Naive thymus-derived CD8-positive, alpha-beta T cell (primary cell): ENCODE measurements around the gene PSMD8. TPM values are rescaled to one million over a fixed set of nuclear protein-coding genes. Genes with fewer than 3 reads are reported as not detected.
A peak's percentile ranks its signal among the peaks of the same experiment; 100 is the strongest.
"Not testable (repeated sequence)": the region's sequence is repeated elsewhere in the genome, so short reads cannot be mapped to it uniquely, and the experiment has no call there.

Experiments
- ATAC-seq, 2 donors: fragments of 150-1000 bp; cut with Tn5 transposase in 1 of 2; sonication (Bioruptor Pico), chemical (Tn5 transposase) in 1 of 2; 1 replicate in 1 of 2; 2 replicates in 1 of 2; pipeline ENCODE4 v1.10.0; 2021; ENCODE audit warnings: mild to moderate bottlenecking in 2 of 2, moderate library complexity in 2 of 2
- POLR2A ChIA-PET: fragments of 350-600 bp; sonication (Branson Sonifier 250); formaldehyde crosslinking; loops from one replicate; lab custom pipeline; 2021; ENCODE audit warnings: antibody characterized with exemption; lab: Charles Lee
- DNase-seq, 10 donors: peaks; one replicate each; pipeline versions ENCODE4 v3.0.0 to v3.0.0-alpha.2; 2020 to 2022
- H3K27ac Mint-ChIP-seq, 10 donors: one replicate each; pipeline ENCODE4 v1.8.0; 2020 to 2022; ENCODE audit warnings: mild to moderate bottlenecking in 10 of 10, mixed read lengths in 10 of 10, moderate library complexity in 4 of 10, inconsistent platforms in 1 of 10
- H3K27me3 Mint-ChIP-seq, 5 donors: one replicate each; pipeline ENCODE4 v1.8.0; 2021 to 2022; ENCODE audit warnings: mixed read lengths in 5 of 5
- H3K36me3 Mint-ChIP-seq, 3 donors: one replicate each; pipeline ENCODE4 v1.8.0; 2020 to 2022; ENCODE audit warnings: mixed read lengths in 3 of 3, mild to moderate bottlenecking in 2 of 3, inconsistent platforms in 1 of 3
- H3K4me1 Mint-ChIP-seq, 4 donors: one replicate each; pipeline ENCODE4 v1.8.0; 2021 to 2022; ENCODE audit warnings: mixed read lengths in 4 of 4
- H3K4me3 Mint-ChIP-seq, 10 donors: one replicate each; pipeline ENCODE4 v1.8.0; 2020 to 2022; ENCODE audit warnings: mild to moderate bottlenecking in 10 of 10, mixed read lengths in 10 of 10, moderate library complexity in 6 of 10, inconsistent platforms in 1 of 10
- H3K9me3 Mint-ChIP-seq, 9 donors: one replicate each; pipeline ENCODE4 v1.8.0; 2020 to 2022; ENCODE audit warnings: mixed read lengths in 9 of 9, mild to moderate bottlenecking in 3 of 9, inconsistent platforms in 1 of 9, moderate library complexity in 1 of 9
- polyA plus RNA-seq, 3 donors: library from polyadenylated mRNA; unstranded; fragments of 300-500 nt; fragmentation: Illumina TruSeq; gene quantifications; one replicate each; pipeline ENCODE4 v1.2.3, GENCODE V29; 2021
- total RNA-seq, 8 experiments: library from RNA in 2 of 8; stranded (reverse) in 2 of 8; gene quantifications; one replicate each; pipeline ENCODE4 v1.2.3 and lab custom pipeline; 2021 to 2026

Gene PSMD8
- total and polyA plus RNA-seq, 5 experiments from 2014 or later, result 73.8 to 139 (median 137) TPM

DNA sequence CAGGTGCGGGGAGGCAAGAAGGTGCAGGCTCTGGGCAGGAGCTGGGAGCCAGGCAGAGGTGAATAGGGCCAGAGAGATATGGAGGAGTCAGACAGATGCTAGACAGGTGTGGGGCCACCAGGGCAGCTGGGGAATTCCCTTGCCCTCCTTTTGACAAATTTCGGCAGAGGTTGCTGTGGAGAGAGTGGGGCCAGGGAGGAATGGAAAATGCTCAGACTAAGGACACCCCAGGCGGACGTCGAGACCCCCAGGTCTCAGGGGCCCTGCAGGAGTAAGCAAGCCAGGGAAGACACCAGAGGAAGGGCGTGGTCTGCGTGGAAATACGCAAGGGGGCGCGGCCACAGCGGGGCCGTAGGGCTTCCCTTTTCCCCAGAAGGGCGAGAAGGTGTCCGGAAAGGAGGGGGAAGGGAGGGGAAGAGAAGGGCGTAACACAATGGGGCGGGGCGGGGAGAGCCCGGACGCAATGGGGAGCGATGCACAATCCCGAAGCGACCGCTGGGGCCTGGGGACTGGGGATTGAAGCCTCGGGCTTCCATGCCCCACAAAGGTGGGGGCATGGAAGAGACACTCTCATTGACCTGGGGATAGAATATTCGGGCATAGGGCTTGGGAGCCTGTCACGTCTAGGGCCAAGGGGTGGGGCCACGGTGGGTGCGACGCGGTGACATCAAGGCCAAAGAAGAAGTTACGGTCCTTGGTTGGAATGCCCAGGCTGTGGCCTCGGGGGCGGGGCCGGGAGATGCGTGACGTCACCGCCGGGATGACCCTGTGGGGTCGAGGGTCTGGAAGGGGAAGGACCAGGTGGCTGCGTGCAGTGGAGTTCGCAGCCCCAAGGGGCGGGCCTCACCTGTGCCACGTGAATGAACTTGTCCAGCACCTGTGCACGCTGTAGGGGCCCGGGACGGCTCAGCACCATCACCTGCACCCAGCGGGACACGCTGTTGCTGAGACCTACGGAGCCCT, 43.5 kb downstream of the PSMD8 start:
- DNase-seq, result peak in 8 of 10 donors; percentile 14 to 35 (median 27)
- peaks cover 12 to 24% (median 16%) of the 10 kb centered on the region in 4 donors for H3K4me1 Mint-ChIP-seq
- POLR2A ChIA-PET, result interaction anchor here (1.4 to 1.5 kb wide), 2 partner anchors 8 to 15 kb away, joined by 3 to 4 read pairs; partner anchors contain the start of genes FAM98C and RASGRP4
- no peaks in the 10 kb centered on the region for H3K36me3 Mint-ChIP-seq
- peak; percentile 75 to 79 for ATAC-seq
- no peaks in the 10 kb centered on the region for H3K9me3 Mint-ChIP-seq
- peak overlapping the region; percentile 77 to 88 (median 84) for H3K4me3 Mint-ChIP-seq
- peak overlapping the region; percentile 25 to 91 (median 76) for H3K27ac Mint-ChIP-seq
- H3K27me3 Mint-ChIP-seq, result peaks cover 0 to 3% (median 0%) of the 10 kb centered on the region in 5 donors

DNA sequence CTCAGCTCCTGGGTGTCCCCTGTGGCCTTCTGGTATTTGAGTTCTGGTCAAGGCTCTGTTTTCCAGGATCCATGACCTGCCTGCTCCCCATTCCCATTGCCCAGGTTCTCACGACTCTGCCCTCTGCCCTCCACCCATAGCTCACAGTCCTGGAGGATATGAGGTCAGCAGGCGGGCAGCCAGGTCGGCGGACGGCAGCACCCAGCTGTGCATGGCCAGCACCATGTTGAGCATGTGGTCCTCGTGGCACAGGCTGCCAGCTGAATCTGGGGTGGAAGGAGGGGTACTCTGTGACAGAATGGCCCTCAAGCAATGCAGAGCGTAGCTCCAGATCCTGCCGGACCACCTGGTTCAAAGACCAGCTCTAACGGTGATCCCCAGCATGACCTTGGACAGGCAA, 46.6 kb downstream of the PSMD8 start:
- no peaks in the 10 kb centered on the region for H3K9me3 Mint-ChIP-seq
- peaks cover 0 to 6% (median 2%) of the 10 kb centered on the region in 5 donors for H3K27me3 Mint-ChIP-seq
- H3K36me3 Mint-ChIP-seq, result no peaks in the 10 kb centered on the region
- no peak for ATAC-seq
- H3K27ac Mint-ChIP-seq, result no peak overlapping the region
- DNase-seq, result no peak
- no peak overlapping the region for H3K4me3 Mint-ChIP-seq
- H3K4me1 Mint-ChIP-seq, result peaks cover 12 to 28% (median 22%) of the 10 kb centered on the region in 4 donors
- POLR2A ChIA-PET, result no interaction called here

DNA sequence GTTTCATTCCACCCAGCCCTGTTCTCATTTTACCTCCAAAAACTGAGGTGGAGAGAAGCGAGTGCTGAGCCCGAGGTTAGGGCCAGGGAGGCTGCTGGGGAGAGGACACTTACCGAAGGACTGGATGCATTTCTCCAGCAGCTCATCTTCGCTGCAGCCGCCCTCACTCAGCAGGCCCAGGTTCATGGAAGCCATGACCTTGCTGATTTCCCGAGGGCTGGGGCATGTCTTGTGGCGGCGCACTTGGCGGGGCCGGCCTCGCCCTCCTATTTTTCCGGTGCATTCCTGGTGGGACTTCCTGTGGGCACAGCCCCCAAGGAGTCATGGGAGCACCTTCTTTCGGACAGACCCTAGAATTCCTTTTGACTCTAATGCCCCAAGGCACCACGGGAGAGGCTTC, 47.5 kb downstream of the PSMD8 start:
- Mint-ChIP-seq H3K4me1 (peaks cover 14 to 31% (median 27%) of the 10 kb centered on the region in 4 donors), H3K27me3 (peaks cover 0 to 8% (median 3%) of the 10 kb centered on the region in 5 donors), H3K36me3 (no peaks in the 10 kb centered on the region), H3K27ac (no peak overlapping the region), H3K9me3 (no peaks in the 10 kb centered on the region), H3K4me3 (no peak overlapping the region)
- ATAC-seq (no peak), DNase-seq (no peak)
- POLR2A ChIA-PET, result no interaction called here

DNA sequence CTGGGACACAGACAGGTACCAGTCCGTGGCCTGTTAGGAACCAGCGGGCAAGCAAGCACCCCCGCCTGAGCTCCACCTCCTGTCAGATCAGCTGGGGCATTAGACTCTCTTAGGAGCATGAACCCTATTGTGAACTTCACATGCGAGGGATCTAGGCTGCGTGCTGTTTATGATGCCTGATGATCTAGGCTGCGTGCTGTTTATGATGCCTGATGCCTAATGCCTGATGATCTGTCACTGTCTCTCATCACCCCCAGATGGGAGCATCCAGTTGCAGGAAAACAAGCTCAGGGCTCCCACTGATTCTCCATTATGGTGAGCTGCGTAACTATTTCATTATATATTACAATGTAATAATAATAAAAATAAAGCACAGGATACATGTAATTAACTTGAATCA, 48.1 kb downstream of the PSMD8 start:
- ATAC-seq, result no peak
- DNase-seq, result no peak
- Mint-ChIP-seq H3K4me3 (no peak overlapping the region), H3K27me3 (peaks cover 0 to 9% (median 3%) of the 10 kb centered on the region in 5 donors), H3K36me3 (no peaks in the 10 kb centered on the region), H3K4me1 (peaks cover 8 to 25% (median 22%) of the 10 kb centered on the region in 4 donors), H3K9me3 (no peaks in the 10 kb centered on the region), H3K27ac (no peak overlapping the region)
- POLR2A ChIA-PET, result no interaction called here

DNA sequence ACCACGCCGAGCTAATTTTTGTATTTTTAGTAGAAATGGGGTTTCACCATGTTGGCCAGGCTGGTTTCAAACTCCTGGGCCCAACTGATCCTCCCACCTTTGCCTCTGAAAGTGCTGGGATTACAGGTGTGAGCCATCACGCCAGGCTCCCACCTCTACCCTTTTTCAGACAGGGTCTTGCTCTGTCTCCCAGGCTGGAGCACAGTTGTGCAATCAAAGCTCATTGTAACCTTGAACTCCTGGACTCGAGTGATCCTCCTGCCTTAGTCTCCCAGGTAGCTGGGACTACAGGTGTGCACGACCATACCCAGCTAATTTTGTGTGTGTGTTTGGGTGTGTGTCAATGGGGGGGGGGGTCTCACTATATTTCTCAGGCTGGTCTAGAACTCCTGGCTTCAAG, 49.9 kb downstream of the PSMD8 start:
- H3K4me3 Mint-ChIP-seq, result no peak overlapping the region
- no peaks in the 10 kb centered on the region for H3K36me3 Mint-ChIP-seq
- H3K4me1 Mint-ChIP-seq, result peaks cover 1 to 16% (median 8%) of the 10 kb centered on the region in 4 donors
- POLR2A ChIA-PET, result interaction anchor here (0.6 to 0.7 kb wide), 2 partner anchors 81 to 902 kb away, joined by 3 to 4 read pairs; no protein-coding TSS in a partner anchor
- no peaks in the 10 kb centered on the region for H3K9me3 Mint-ChIP-seq
- DNase-seq, result no peak
- no peak for ATAC-seq
- H3K27ac Mint-ChIP-seq, result no peak overlapping the region
- peaks cover 0 to 19% (median 3%) of the 10 kb centered on the region in 5 donors for H3K27me3 Mint-ChIP-seq

DNA sequence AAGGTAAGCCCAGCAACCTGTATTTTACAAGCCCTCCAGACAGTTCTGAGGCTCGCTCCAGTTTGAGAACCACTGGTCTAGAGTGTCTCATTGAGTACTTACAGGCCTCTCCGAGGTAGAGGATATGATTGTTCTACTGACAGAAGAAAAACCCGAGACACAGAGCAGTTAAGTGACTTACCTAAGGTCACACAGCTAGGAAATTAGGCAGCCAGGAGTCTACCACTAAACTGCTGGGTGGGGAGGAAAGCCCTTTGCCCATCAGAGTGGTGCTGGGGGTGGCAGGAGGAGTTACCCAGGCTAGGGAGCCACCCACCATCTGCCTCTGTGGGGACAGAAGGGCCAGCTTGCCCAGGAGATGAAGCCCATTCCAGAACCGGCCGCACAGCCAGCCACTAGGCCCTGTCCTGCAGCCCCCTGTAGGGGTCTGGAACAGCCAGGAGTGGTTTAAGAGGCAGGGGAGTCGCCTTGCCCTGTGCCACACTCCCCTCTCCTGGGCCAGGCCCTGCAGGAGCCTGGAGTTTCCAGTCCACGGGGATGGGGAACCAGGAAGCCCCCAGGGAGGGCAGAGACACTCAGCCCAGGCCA, 50.9 kb downstream of the PSMD8 start:
- ATAC-seq (no peak), DNase-seq (no peak)
- peaks cover 1 to 16% (median 8%) of the 10 kb centered on the region in 4 donors for H3K4me1 Mint-ChIP-seq
- peak overlapping the region in 5 of 10 donors; percentile 48 to 65 (median 52) for H3K4me3 Mint-ChIP-seq
- H3K27ac Mint-ChIP-seq, result no peak overlapping the region
- H3K9me3 Mint-ChIP-seq, result no peaks in the 10 kb centered on the region
- H3K36me3 Mint-ChIP-seq, result no peaks in the 10 kb centered on the region
- POLR2A ChIA-PET, result interaction anchor here (0.7 to 1.0 kb wide), 2 partner anchors 8 to 80 kb away, joined by 4 read pairs; no protein-coding TSS in a partner anchor
- H3K27me3 Mint-ChIP-seq, result peaks cover 0 to 19% (median 3%) of the 10 kb centered on the region in 5 donors

DNA sequence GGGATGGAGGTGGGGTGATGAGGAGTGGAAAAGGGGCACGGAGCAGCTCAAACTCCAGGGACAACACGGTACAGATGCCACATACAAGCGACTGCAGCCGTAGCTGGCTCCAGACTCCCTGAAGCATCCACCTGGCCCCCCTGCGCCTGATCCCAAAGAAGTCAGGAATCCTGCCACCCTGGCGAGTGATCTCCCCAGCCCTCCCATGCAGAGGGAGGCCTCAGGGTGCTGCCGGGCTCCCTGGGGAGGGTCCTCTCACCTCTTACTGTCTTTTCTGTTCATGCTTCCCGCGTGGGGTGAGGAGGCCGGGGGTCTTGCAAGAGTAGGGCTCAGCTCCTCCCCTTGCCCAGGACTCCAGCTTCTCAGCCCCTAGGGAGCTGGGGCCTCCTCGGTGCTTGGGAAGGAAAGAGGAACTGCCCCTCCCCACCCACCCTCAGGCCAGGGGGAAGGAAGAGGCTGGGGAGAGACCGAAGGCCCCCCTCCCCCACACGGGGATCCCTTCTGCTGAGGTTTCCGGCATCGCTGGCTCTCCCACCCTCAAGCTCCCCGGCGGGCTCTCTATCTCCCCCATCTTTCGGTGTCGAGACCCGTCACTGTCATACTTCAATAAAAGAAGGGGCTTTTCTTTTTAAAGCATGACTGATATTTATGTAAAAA, 51.6 kb downstream of the PSMD8 start, which contains the start of gene RASGRP4:
Gene RASGRP4 (minus strand): TSS at position 410 of the 657 bp plus-strand sequence. CDS start 128 bp downstream, at position 282.
- peaks cover 1 to 16% (median 8%) of the 10 kb centered on the region in 4 donors for H3K4me1 Mint-ChIP-seq
- POLR2A ChIA-PET, result interaction anchor here (1.0 kb wide), 1 partner anchor 9 kb away, joined by 4 read pairs; no protein-coding TSS in a partner anchor
- no peaks in the 10 kb centered on the region for H3K36me3 Mint-ChIP-seq
- H3K9me3 Mint-ChIP-seq, result no peaks in the 10 kb centered on the region
- ATAC-seq (peak; percentile 53 to 96), DNase-seq (peak in 7 of 10 donors; percentile 11 to 53 (median 47))
- peaks cover 0 to 19% (median 3%) of the 10 kb centered on the region in 5 donors for H3K27me3 Mint-ChIP-seq
- H3K27ac Mint-ChIP-seq, result peak within 1 kb of the TSS in 4 of 10 donors; percentile 23 to 70 (median 45)
- H3K4me3 Mint-ChIP-seq, result peak within 1 kb of the TSS; percentile 38 to 81 (median 68)

DNA sequence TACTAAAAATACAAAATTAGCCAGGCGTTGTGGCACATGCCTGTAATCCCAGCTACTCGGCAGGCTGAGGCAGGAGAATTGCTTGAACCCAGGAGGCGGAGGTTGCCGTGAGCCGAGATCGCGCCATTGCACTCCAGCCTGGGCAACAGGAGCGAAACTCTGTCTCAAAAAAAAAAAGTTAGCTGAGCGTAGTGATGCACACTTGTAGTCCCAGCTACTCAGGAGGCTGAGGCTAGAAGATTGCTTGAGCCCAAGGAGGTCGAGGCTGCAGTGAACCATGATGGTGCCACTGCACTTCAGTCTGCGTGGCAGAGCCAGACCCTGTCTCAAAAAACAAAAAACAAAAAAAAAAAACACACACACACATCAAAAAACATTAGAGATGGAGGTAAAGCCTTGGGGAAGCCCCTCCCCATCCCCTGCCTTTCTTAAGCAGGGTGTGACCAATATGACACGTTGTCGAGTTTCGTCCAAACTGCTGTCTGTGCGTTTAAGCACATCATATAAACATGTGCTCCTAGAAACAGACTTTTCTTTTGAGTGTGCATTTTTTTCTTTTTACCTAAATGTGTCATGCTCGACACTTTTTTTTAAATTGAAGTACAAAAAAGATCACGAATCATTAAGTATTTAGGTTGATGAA, 52.8 kb downstream of the PSMD8 start:
- H3K4me3 Mint-ChIP-seq, POLR2A ChIA-PET, DNase-seq, H3K9me3 Mint-ChIP-seq, H3K36me3 Mint-ChIP-seq, H3K27ac Mint-ChIP-seq, ATAC-seq: not testable (repeated sequence)
- peaks cover 0 to 19% (median 3%) of the 10 kb centered on the region in 5 donors for H3K27me3 Mint-ChIP-seq
- H3K4me1 Mint-ChIP-seq, result peaks cover 1 to 16% (median 8%) of the 10 kb centered on the region in 4 donors

DNA sequence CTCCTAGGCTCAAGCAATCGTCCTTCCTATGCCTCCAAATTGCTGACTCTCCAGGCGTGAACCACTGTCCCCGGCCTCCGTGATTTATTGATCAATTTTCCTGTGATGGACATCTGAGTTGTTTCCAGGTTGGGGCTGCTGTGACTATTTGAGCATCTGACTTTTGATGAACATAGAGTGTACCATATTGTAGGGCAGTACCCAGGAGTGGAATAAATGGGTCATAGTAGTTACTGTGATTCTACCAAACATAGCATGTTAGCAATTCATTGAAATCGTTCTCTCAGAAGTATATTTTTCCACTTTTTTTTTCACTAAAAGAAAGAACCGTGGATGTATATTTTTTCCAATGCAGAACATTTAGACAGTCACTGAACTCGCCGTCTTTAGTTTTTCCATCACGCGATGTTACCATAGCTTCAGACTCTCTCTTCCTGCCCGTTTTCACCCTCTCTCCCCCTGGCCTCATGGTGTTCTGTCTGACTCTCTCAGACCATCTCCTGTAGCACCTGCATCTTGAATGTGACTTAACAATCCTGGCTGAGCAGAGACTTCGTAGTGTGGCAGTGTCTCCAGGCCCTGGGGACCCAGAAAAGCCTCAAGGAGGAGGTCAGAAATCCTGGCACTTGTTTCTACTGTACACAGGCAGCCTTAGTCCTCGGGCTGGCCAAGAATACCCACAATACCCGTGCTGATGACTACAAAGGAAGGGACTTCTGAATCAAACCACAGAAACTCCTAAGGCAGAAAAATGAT, 54.9 kb downstream of the PSMD8 start:
- H3K27me3 Mint-ChIP-seq, result peaks cover 5 to 21% (median 9%) of the 10 kb centered on the region in 5 donors
- H3K4me3 Mint-ChIP-seq, result no peak overlapping the region
- ATAC-seq (no peak), DNase-seq (no peak)
- H3K4me1 Mint-ChIP-seq, result peaks cover 4 to 24% (median 14%) of the 10 kb centered on the region in 4 donors
- H3K36me3 Mint-ChIP-seq, result no peaks in the 10 kb centered on the region
- POLR2A ChIA-PET, result no interaction called here
- H3K27ac Mint-ChIP-seq, result peak overlapping the region in 1 of 10 donors; percentile 19
- no peaks in the 10 kb centered on the region for H3K9me3 Mint-ChIP-seq

DNA sequence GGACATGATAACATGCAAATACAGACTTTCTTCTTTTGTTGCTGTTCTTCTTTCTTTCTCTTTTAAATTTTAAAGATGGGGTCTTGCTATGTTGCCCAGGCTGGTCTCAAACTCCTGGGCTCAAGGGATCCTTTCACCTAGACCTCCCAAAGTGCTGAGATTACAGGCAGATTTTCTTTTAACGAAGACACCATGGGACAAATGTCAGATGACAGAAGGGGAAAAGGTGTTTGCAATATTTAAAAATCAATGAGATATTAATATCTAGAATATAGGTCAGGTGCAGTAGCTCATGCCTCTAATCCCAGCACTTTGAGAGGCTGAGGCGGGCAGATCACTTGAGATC, 55.4 kb downstream of the PSMD8 start:
- Mint-ChIP-seq H3K4me1 (peaks cover 6 to 28% (median 16%) of the 10 kb centered on the region in 4 donors), H3K27me3 (peaks cover 7 to 21% (median 12%) of the 10 kb centered on the region in 5 donors), H3K9me3 (no peaks in the 10 kb centered on the region), H3K4me3 (no peak overlapping the region), H3K27ac (no peak overlapping the region), H3K36me3 (no peaks in the 10 kb centered on the region)
- POLR2A ChIA-PET, result no interaction called here
- DNase-seq (no peak), ATAC-seq (no peak)

DNA sequence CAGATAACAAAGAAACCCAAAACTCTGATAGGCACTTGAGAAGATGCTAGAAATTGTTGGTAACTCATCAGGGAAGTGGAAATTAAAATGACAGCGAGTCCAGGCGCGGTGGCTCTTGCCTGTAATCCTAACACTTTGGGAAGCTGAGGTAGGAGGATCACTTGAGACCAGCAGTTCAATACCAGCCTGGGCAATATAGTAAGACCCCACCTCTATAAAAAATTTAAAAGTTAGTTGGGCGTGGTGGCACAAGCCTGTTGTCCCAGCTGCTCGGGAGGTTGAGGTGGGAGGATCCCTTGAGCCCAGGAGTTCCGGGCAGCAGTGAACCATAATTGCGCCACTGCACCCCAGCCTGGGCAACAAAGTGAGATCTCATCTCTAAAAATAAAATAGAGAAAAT, 56.6 kb downstream of the PSMD8 start:
- Mint-ChIP-seq H3K4me1 (peaks cover 6 to 18% (median 14%) of the 10 kb centered on the region in 4 donors), H3K36me3 (no peaks in the 10 kb centered on the region), H3K9me3 (no peaks in the 10 kb centered on the region), H3K27ac (no peak overlapping the region), H3K4me3 (no peak overlapping the region), H3K27me3 (peaks cover 7 to 30% (median 13%) of the 10 kb centered on the region in 5 donors)
- DNase-seq (no peak), ATAC-seq (no peak)
- POLR2A ChIA-PET, result no interaction called here
